SK-MEL-5 (cell line): ENCODE data around the gene SPRR1B. TPM values are rescaled to one million over a fixed set of nuclear protein-coding genes. Genes with fewer than 3 reads are reported as not detected.
A peak's percentile ranks its signal among the peaks of the same experiment; 100 is the strongest.
"Not testable (repeated sequence)": the region's sequence is repeated elsewhere in the genome, so short reads cannot be mapped to it uniquely, and the experiment has no call there.

Experiments
- DNase-seq: peaks from one replicate; pipeline ENCODE4 v3.0.0-alpha.2; 2016; ENCODE audit warnings: low read depth, low spot score
- in situ Hi-C: cut with HindIII; loops from 2 replicates; pipeline ENCODE4 v1.10.0; 2016; ENCODE audit warnings: low sequenced_read_pairs, high pct_unique_total_duplicates, low pct_unique_long_range_greater_than_20kb
- polyA plus RNA-seq, 2 experiments: library from polyadenylated mRNA; depleted of rRNA; stranded (reverse); fragments of >200 nt; gene quantifications; 2 replicates each; pipeline ENCODE4 v1.2.3, GENCODE V29; 2015
- total RNA-seq: library from RNA; depleted of rRNA; stranded (reverse); fragments of >200 nt; shearing (Covaris generic); gene quantifications from 2 replicates; pipeline ENCODE4 v1.2.3, GENCODE V29; 2014; rRNA removed

SPRR1B gene
- not detected in 2 replicates for total RNA-seq
- polyA plus RNA-seq (2015; cell fraction: cytosol; rRNA removed) = not detected in 2 replicates
- polyA plus RNA-seq (2015; cell fraction: nucleus; rRNA removed) = not detected in 2 replicates

- DNase-seq = no peak
- in situ Hi-C loops = no loop called here
These were observed at the start of gene SPRR1B for GRCh38 chr1:153030895-153031294. TSS of gene SPRR1B (plus strand) at chr1:153031203. CDS start at chr1:153032346, 1,143 bp downstream.

- no peak for DNase-seq
- in situ Hi-C loops = no loop called here
These were observed 48.9 kb upstream of the SPRR1B start for GRCh38 chr1:152982076-152982475.

- no peak for DNase-seq
- in situ Hi-C loops = no loop called here
These were observed 47.8 kb upstream of the SPRR1B start for GRCh38 chr1:152983234-152983633.

GRCh38 chr1:152983743-152984142 is 47.3 kb upstream of the SPRR1B start, which contains the start of gene SPRR1A:
TSS of gene SPRR1A (plus strand) at chr1:152984081. CDS start at chr1:152985231, 1,150 bp downstream.
- no peak for DNase-seq
- in situ Hi-C loops = no loop called here

- in situ Hi-C loops = no loop called here
- no peak for DNase-seq
These were observed 44.4 kb upstream of the SPRR1B start for GRCh38 chr1:152986578-152986977.

GRCh38 chr1:152993186-152993585 is 37.8 kb upstream of the SPRR1B start:
- DNase-seq = no peak
- in situ Hi-C loops = no loop called here

- in situ Hi-C loops = no loop called here
- no peak for DNase-seq
These were observed 35.2 kb upstream of the SPRR1B start for GRCh38 chr1:152995842-152996241.

GRCh38 chr1:152996633-152997400 is 34.2 kb upstream of the SPRR1B start:
- in situ Hi-C loops = no loop called here
- DNase-seq = peak; percentile 41

- in situ Hi-C loops = no loop called here
- no peak for DNase-seq
These were observed 33.1 kb upstream of the SPRR1B start for GRCh38 chr1:152997901-152998300.

- in situ Hi-C loops = no loop called here
These were observed 32.5 kb upstream of the SPRR1B start for GRCh38 chr1:152998476-152998875.

GRCh38 chr1:152999818-153000217 is 31.2 kb upstream of the SPRR1B start:
- in situ Hi-C loops = no loop called here
- DNase-seq = no peak

More at GRCh38 chr1:152998476-152998875, 32.5 kb upstream of the SPRR1B start:
- no peak for DNase-seq

GRCh38 chr1:153000294-153000693 is 30.7 kb upstream of the SPRR1B start:
- in situ Hi-C loops = no loop called here
- peak; percentile 56 for DNase-seq

GRCh38 chr1:153001382-153001781 is 29.6 kb upstream of the SPRR1B start, which contains the start of gene SPRR3:
TSS of gene SPRR3 (plus strand) at chr1:153001749. CDS start at chr1:153003021, 1,272 bp downstream.
- in situ Hi-C loops = no loop called here
- DNase-seq = no peak

GRCh38 chr1:153011235-153011758 is 19.7 kb upstream of the SPRR1B start:
- in situ Hi-C loops, DNase-seq: not testable (repeated sequence)

GRCh38 chr1:153021829-153022228 is 9.2 kb upstream of the SPRR1B start:
- DNase-seq, in situ Hi-C loops: not testable (repeated sequence)

- in situ Hi-C loops, DNase-seq: not testable (repeated sequence)
These were observed 8.7 kb upstream of the SPRR1B start for GRCh38 chr1:153022340-153022739.

- DNase-seq = no peak
- in situ Hi-C loops = no loop called here
These were observed 7.9 kb upstream of the SPRR1B start for GRCh38 chr1:153023109-153023508.

- no peak for DNase-seq
These were observed 6.6 kb upstream of the SPRR1B start for GRCh38 chr1:153024413-153024812.

GRCh38 chr1:153025797-153026196 is 5.2 kb upstream of the SPRR1B start:
- DNase-seq = no peak

More at GRCh38 chr1:153024413-153024812, 6.6 kb upstream of the SPRR1B start:
- in situ Hi-C loops = no loop called here

More at GRCh38 chr1:153025797-153026196, 5.2 kb upstream of the SPRR1B start:
- in situ Hi-C loops = no loop called here
